GM23338 (cell line): ENCODE measurements around the gene CYP1A2.

Experiments used
- CREB1 ChIP-seq: fragments of 250-450 bp; sonication (Bioruptor Pico); IDR thresholded peaks from 2 replicates; pipeline ENCODE4 v1.5.0; 2020; ENCODE audit warnings: low read depth, mild to moderate bottlenecking, moderate library complexity
- CTCF ChIP-seq, 2 experiments: fragments of 200-600 bp in 1 of 2; sonication (generic) in 1 of 2; conservative IDR thresholded peaks; 2 replicates each; pipeline versions ENCODE4 v1.5.1 to v1.6.1; 2016 to 2017; ENCODE audit warnings: antibody characterized with exemption in 2 of 2, low read depth in 2 of 2, mild to moderate bottlenecking in 2 of 2, moderate library complexity in 1 of 2
- EZH2 ChIP-seq: fragments of 200-600 bp; sonication (generic); IDR thresholded peaks from one replicate; pipeline ENCODE4 v1.8.0; 2017; ENCODE audit warnings: antibody characterized with exemption, mild to moderate bottlenecking, low read depth; ENCODE audit not compliant: unreplicated experiment
- EZH2phosphoT487 ChIP-seq: fragments of 200-600 bp; sonication (generic); IDR thresholded peaks from one replicate; pipeline ENCODE4 v1.8.1; 2018; ENCODE audit warnings: antibody characterized with exemption; ENCODE audit not compliant: unreplicated experiment
- JUNB ChIP-seq: IDR thresholded peaks from one replicate; pipeline ENCODE4 v1.6.1; 2016; ENCODE audit warnings: antibody characterized with exemption; ENCODE audit not compliant: unreplicated experiment
- NANOG ChIP-seq: IDR thresholded peaks from 2 replicates; pipeline ENCODE4 v1.6.1; 2016; ENCODE audit warnings: antibody characterized with exemption, borderline replicate concordance
- POLR2AphosphoS5 ChIP-seq: IDR thresholded peaks from 2 replicates; pipeline ENCODE4 v1.6.1; 2016; ENCODE audit warnings: antibody characterized with exemption, low read depth
- REST ChIP-seq: IDR thresholded peaks from one replicate; pipeline ENCODE4 v1.6.1; 2018; ENCODE audit warnings: antibody characterized with exemption; ENCODE audit not compliant: unreplicated experiment
- STAT1 ChIP-seq: IDR thresholded peaks from one replicate; pipeline ENCODE4 v1.6.1; 2016; ENCODE audit warnings: antibody characterized with exemption; ENCODE audit not compliant: unreplicated experiment
- ZNF331 ChIP-seq: fragments of 250-450 bp; sonication (Bioruptor Pico); IDR thresholded peaks from 2 replicates; pipeline ENCODE4 v1.5.0; 2020; ENCODE audit warnings: low read depth, mild to moderate bottlenecking, moderate library complexity
- ZNF462 ChIP-seq: fragments of 250-450 bp; sonication (Bioruptor Pico); IDR thresholded peaks from 2 replicates; pipeline ENCODE4 v1.5.0; 2020; ENCODE audit warnings: mild to moderate bottlenecking, moderate library complexity
- TF ChIP-seq, protein P1 (sequence below): IDR thresholded peaks from 2 replicates; pipeline ENCODE4 v1.6.1; 2016; ENCODE audit warnings: antibody characterized with exemption

- no peak for TF ChIP-seq CTCF (conservative IDR thresholded peaks at IDR 0.05; ENCODE audit: low read depth in 2 of 2)
- TF ChIP-seq REST, result no peak
- TF ChIP-seq POLR2AphosphoS5, result no peak
- no peak for TF ChIP-seq JUNB
- TF ChIP-seq, protein P1, sequence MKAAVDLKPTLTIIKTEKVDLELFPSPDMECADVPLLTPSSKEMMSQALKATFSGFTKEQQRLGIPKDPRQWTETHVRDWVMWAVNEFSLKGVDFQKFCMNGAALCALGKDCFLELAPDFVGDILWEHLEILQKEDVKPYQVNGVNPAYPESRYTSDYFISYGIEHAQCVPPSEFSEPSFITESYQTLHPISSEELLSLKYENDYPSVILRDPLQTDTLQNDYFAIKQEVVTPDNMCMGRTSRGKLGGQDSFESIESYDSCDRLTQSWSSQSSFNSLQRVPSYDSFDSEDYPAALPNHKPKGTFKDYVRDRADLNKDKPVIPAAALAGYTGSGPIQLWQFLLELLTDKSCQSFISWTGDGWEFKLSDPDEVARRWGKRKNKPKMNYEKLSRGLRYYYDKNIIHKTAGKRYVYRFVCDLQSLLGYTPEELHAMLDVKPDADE, result no peak
- TF ChIP-seq ZNF462 (CRISPR knock-in tag), result no peak
- no peak for TF ChIP-seq EZH2phosphoT487
- no peak for TF ChIP-seq CREB1 (CRISPR knock-in tag)
- TF ChIP-seq EZH2, result no peak
- TF ChIP-seq STAT1, result no peak
- TF ChIP-seq ZNF331 (CRISPR knock-in tag), result no peak
- TF ChIP-seq NANOG, result no peak
These were observed 45.8 kb downstream of the CYP1A2 start for GRCh38 chr15:74794248-74794969.
